Epithelial cell of proximal tubule (primary cell): ENCODE results near the gene KIF4A. TPM values are rescaled to one million over a fixed set of nuclear protein-coding genes. Genes with fewer than 3 reads are reported as not detected.

Experiments
- DNase-seq: peaks from one replicate; pipeline ENCODE4 v3.0.0-alpha.2; 2011; ENCODE audit warnings: low read depth
- H3K4me3 ChIP-seq: 2 replicates; pipeline ENCODE4 v1.5.1; 2011; ENCODE audit warnings: low read depth, mild to moderate bottlenecking, low read length
- total RNA-seq: library from RNA; depleted of rRNA; stranded (reverse); fragments of >200 nt; gene quantifications from 2 replicates; pipeline ENCODE4 v1.2.3, GENCODE V29; 2015
- TF ChIP-seq, protein P1 (sequence below): conservative IDR thresholded peaks from 2 replicates; pipeline ENCODE4 v1.5.1; 2012; ENCODE audit warnings: low read depth, mild to moderate bottlenecking, low read length

The KIF4A gene
- total RNA-seq, 1 donor from 2014 or later = 26.8 TPM

GRCh38 chrX:70439016-70439415, 149.1 kb downstream of the KIF4A start:
- no peak overlapping the region for H3K4me3 ChIP-seq
- TF ChIP-seq, protein P1, sequence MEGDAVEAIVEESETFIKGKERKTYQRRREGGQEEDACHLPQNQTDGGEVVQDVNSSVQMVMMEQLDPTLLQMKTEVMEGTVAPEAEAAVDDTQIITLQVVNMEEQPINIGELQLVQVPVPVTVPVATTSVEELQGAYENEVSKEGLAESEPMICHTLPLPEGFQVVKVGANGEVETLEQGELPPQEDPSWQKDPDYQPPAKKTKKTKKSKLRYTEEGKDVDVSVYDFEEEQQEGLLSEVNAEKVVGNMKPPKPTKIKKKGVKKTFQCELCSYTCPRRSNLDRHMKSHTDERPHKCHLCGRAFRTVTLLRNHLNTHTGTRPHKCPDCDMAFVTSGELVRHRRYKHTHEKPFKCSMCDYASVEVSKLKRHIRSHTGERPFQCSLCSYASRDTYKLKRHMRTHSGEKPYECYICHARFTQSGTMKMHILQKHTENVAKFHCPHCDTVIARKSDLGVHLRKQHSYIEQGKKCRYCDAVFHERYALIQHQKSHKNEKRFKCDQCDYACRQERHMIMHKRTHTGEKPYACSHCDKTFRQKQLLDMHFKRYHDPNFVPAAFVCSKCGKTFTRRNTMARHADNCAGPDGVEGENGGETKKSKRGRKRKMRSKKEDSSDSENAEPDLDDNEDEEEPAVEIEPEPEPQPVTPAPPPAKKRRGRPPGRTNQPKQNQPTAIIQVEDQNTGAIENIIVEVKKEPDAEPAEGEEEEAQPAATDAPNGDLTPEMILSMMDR = no peak
- no peak for DNase-seq

DNA sequence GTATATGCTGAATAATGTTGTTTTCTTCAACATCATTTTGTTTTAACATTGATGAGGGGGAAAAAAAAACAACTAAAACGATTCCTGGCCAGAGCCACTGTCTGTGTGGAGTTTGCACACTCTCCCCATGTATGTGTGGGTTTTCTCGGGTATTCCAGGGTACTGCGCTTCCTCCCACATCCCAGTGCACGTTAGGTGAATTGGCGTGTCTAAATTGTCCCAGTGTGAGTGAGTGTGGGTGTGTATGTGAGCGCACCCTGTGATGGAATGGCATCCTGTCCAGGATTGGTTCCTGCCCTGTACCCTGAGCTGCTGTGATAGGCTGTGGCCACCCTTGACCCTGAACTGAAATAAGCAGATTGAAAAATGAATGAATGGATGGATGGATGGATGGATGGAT, 152.3 kb downstream of the KIF4A start:
- H3K4me3 ChIP-seq = no peak overlapping the region
- TF ChIP-seq, protein P1 = no peak
- no peak for DNase-seq

- no peak within 1 kb of the TSS for H3K4me3 ChIP-seq
- TF ChIP-seq, protein P1 = no peak
- DNase-seq = no peak
These were observed 154.5 kb downstream of the KIF4A start, which contains the start of gene DLG3 for GRCh38 chrX:70444326-70444945. Gene DLG3, plus strand, starts transcription at chrX:70444835. Its CDS starts 367 bp downstream, at chrX:70445202.

DNA sequence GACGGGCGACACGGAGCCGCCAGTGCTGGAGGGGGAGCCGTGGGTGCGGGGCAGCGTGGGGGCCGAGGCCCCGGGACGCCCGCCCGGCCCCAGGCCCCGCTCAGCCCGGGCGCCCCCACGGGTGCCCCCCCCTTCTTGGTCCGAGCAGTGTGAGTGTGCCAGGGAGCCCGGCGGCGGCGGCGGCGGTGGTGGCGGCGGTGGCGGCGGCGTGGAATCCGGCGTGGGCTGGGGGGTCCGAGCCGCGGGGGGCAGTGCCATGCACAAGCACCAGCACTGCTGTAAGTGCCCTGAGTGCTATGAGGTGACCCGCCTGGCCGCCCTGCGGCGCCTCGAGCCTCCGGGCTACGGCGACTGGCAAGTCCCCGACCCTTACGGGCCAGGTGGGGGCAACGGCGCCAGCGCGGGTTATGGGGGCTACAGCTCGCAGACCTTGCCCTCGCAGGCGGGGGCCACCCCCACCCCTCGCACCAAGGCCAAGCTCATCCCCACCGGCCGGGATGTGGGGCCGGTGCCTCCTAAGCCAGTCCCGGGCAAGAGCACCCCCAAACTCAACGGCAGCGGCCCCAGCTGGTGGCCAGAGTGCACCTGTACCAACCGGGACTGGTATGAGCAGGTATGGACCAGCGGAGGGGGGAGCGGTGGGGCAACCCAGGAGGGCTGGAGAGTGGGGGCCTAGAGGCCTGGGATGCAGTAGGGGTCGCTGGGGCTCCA, 155.2 kb downstream of the KIF4A start:
- TF ChIP-seq, protein P1 = no peak
- DNase-seq = no peak
- H3K4me3 ChIP-seq = no peak overlapping the region

DNA sequence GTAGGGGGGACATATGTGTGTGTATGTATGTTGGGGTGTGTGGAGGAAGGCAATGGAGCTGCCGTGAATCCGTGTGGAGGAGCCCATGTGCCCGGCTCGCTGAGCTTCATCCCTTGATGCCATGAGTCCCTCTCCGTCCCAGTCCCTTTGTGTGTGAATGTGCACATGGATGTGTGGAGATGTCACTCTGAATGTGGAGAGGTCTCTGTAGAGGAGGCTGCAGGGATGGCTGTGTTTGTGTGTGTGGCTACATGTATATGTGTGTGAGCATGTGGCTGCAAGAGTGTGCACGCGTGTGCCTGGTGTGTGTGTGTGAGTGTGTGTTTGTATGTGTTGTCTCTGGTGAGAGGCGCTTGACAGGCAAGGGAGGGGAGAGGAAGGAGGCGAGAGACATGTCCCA, 156.0 kb downstream of the KIF4A start:
- no peak overlapping the region for H3K4me3 ChIP-seq
- TF ChIP-seq, protein P1 = no peak
- no peak for DNase-seq

DNA sequence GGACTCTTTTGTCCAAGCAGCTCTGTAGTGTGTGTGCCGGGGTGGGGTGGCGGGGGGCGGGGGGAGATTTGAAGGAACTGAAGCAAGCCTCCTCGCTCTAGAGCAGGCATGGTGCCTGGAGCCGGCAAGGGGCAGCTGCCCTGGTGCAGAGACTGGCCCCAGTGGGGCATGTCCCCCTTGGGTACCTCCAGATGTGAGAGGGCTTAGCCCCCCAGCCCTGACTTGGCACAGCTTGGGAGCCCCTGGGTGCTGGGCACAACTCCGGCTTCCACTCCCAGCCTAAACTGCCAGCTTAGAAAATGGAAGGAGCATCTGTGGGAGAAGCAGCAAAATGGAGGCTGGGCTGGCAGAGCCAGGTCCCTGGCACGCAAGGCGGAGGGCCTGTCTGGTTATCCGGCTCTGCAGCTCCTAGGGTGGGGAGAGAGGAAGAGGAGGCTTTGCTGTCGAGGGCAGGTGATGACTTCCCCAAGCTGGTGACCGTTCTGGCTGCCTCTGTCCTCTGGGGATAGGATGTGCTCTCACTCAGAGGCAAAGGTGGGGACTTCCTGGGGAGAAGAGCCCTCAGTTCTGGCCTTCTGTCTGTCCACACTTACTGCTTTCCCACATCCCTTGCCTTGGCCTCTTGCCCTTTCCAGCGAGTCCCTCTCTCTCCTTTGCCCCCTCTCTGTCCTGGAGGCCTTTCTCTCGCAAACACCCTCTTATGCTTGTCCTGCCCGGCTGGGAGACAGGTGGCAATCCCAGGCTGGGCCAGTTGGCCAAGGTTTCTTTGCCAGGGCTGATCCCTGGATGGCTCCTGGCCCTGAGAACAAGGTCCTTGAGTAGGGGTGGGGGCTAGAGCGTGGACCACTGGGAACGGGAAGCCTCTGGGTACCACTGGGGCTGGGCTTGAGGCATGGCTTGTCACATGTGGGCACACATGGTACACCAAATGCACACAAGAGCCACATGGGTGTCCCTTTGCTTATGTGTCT, 156.8 kb downstream of the KIF4A start:
- TF ChIP-seq, protein P1 = no peak
- DNase-seq = no peak
- no peak overlapping the region for H3K4me3 ChIP-seq
